K562 (cell line): ENCODE results near the gene ZDHHC16. TPM values are rescaled to one million over a fixed set of nuclear protein-coding genes. Genes with fewer than 3 reads are reported as not detected.

Experiments used
- ATAC-seq: fragments of 200-7000 bp; cut with Tn5 transposase; 3 replicates; pipeline ENCODE4 v1.9.1; 2020; ENCODE audit warnings: moderate library complexity
- BruUV-seq: library from RNA; stranded (reverse); fragments of 400-500 nt; replicated peaks from 2 replicates; lab custom pipeline; 2021; lab: Mats Ljungman, UMichigan
- CTCF ChIA-PET: fragments of 300-600 bp; formaldehyde crosslinking; extraction: SDS; loops from one replicate; lab custom pipeline; 2021; ENCODE audit warnings: low intra/inter-chr PET ratio; lab: Yijun Ruan, JAX
- POLR2A ChIA-PET: fragments of 300-600, 350-650 bp; sonication (Branson Sonifier 250); formaldehyde crosslinking; extraction: SDS; loops from one replicate; lab custom pipeline; 2021; ENCODE audit warnings: antibody characterized with exemption, inconsistent platforms; lab: Yijun Ruan, JAX
- DNase-seq, 4 experiments: peaks; one replicate each; pipeline versions ENCODE4 v3.0.0 to v3.0.0-alpha.2; 2011 to 2018; ENCODE audit warnings: low spot score in 3 of 4, mixed read lengths in 3 of 4; ENCODE audit errors: extremely low read depth in 1 of 4
- FAIRE-seq: peaks from 2 replicates; lab custom pipeline; 2011; peaks lifted over from hg19 to GRCh38; lab: Jason Lieb, UNC
- H2AFZ ChIP-seq: 2 replicates; pipeline ENCODE4 v1.6.0; 2011; ENCODE audit warnings: low read depth, low read length, control low read depth, inconsistent platforms
- H3K27ac ChIP-seq: fragments of 200-600 bp; 3 replicates; pipeline ENCODE4 v1.8.0; 2011; ENCODE audit warnings: low read depth, mild to moderate bottlenecking, control low read depth, inconsistent platforms, low read length, moderate library complexity, mixed read lengths; ENCODE audit errors: extremely low read depth
- H3K27me3 ChIP-seq, 2 experiments: fragments of 300-600 bp in 1 of 2; 2 replicates in 1 of 2; 3 replicates in 1 of 2; pipeline versions ENCODE4 v1.6.0 to v1.8.0; 2011; ENCODE audit warnings: inconsistent platforms in 2 of 2, low read length in 2 of 2, mild to moderate bottlenecking in 1 of 2, mixed read lengths in 1 of 2, moderate library complexity in 1 of 2; ENCODE audit not compliant: control insufficient read depth in 2 of 2, insufficient read depth in 2 of 2
- H3K36me3 ChIP-seq: fragments of 300-600 bp; 3 replicates; pipeline ENCODE4 v1.8.0; 2011; ENCODE audit warnings: mild to moderate bottlenecking, low read length, inconsistent platforms; ENCODE audit not compliant: control insufficient read depth, insufficient read depth
- H3K4me1 ChIP-seq, 2 experiments: fragments of 200-600 bp in 1 of 2; replicated peaks in 1 of 2; 2 replicates in 1 of 2; 3 replicates in 1 of 2; pipeline versions ENCODE4 v1.5.1 to v1.8.0; 2011; ENCODE audit warnings: inconsistent platforms in 2 of 2, low read length in 2 of 2, mild to moderate bottlenecking in 1 of 2, mixed read lengths in 1 of 2, moderate library complexity in 1 of 2; ENCODE audit not compliant: control insufficient read depth in 2 of 2, insufficient read depth in 2 of 2
- H3K4me2 ChIP-seq: 2 replicates; pipeline ENCODE4 v1.6.1; 2011; ENCODE audit warnings: low read length, control low read depth, inconsistent platforms, mixed read lengths; ENCODE audit not compliant: insufficient read depth
- H3K4me3 ChIP-seq: fragments of 200-600 bp; sonication (generic), shearing (Covaris generic); 2 replicates; pipeline ENCODE4 v1.5.1; 2016; ENCODE audit warnings: control low read depth, inconsistent platforms
- H3K79me2 ChIP-seq: fragments of 200-600 bp; 3 replicates; pipeline ENCODE4 v1.8.0; 2011; ENCODE audit warnings: low read length, inconsistent platforms; ENCODE audit not compliant: control insufficient read depth, insufficient read depth
- H3K9ac ChIP-seq, 2 experiments: 2 replicates each; pipeline versions ENCODE4 v1.6.0 to v1.6.1; 2011; ENCODE audit warnings: low read depth in 2 of 2, low read length in 2 of 2, control low read depth in 1 of 2, inconsistent platforms in 1 of 2, mild to moderate bottlenecking in 1 of 2, mixed read lengths in 1 of 2; ENCODE audit not compliant: insufficient read depth in 1 of 2
- H3K9me1 ChIP-seq: one replicate; pipeline ENCODE4 v1.6.0; 2011; ENCODE audit warnings: inconsistent platforms, mild to moderate bottlenecking, low read length, moderate library complexity; ENCODE audit not compliant: control insufficient read depth, insufficient read depth
- H3K9me3 ChIP-seq: replicated peaks from 2 replicates; pipeline ENCODE4 v1.5.1; 2011; ENCODE audit warnings: low read depth, low read length, inconsistent platforms; ENCODE audit not compliant: control insufficient read depth, insufficient read depth
- H4K20me1 ChIP-seq: replicated peaks from 2 replicates; pipeline ENCODE4 v1.6.1; 2011; ENCODE audit warnings: low read length, inconsistent platforms, mixed read lengths; ENCODE audit not compliant: control insufficient read depth, insufficient read depth
- CEBPG ChIP-seq, 3 experiments: fragments of 200-800 bp in 1 of 3; sonication (Bioruptor generic) in 1 of 3; sonication (generic) in 1 of 3; formaldehyde crosslinking in 1 of 3; IDR thresholded peaks in 2 of 3; conservative IDR thresholded peaks in 1 of 3; 2 replicates each; pipeline versions ENCODE4 v1.6.1 to v1.8.0; 2016 to 2022; ENCODE audit warnings: missing compliant biosample characterization in 2 of 3, missing genetic modification characterization in 2 of 3, mild to moderate bottlenecking in 1 of 3, missing genetic modification reagents in 1 of 3
- CEBPZ ChIP-seq: fragments of 150-350 bp; IDR thresholded peaks from 2 replicates; pipeline ENCODE4 v1.6.1; 2014; ENCODE audit warnings: low read depth, mild to moderate bottlenecking, low read length, borderline replicate concordance
- RBM22 ChIP-seq: fragments of 200-400 bp; formaldehyde crosslinking; IDR thresholded peaks from 2 replicates; pipeline ENCODE4 v1.6.1; 2018; ENCODE audit warnings: low read length, low read depth; ENCODE audit not compliant: poor library complexity, severe bottlenecking
- SMC3 ChIP-seq: conservative IDR thresholded peaks from 2 replicates; pipeline ENCODE4 v1.6.1; 2011; ENCODE audit warnings: low read depth, low read length, improper control_type of control experiment; ENCODE audit not compliant: insufficient read depth
- ZNF518B ChIP-seq: fragments of 250-450 bp; sonication (Bioruptor Pico); IDR thresholded peaks from 2 replicates; pipeline ENCODE4 v1.5.0; 2021; ENCODE audit warnings: mild to moderate bottlenecking, moderate library complexity
- ZNF609 ChIP-seq: sonication (generic); formaldehyde crosslinking; IDR thresholded peaks from 2 replicates; pipeline ENCODE4 v1.8.1; 2023; ENCODE audit warnings: missing genetic modification reagents, mild to moderate bottlenecking, borderline replicate concordance
- WGBS: fragments of 100-300 bp; shearing (Covaris generic); methylation state at CpG from one replicate; pipeline ENCODE4 v1.1.6; 2016; ENCODE audit warnings: low coverage, mixed read lengths; ENCODE audit not compliant: insufficient coverage; ENCODE audit errors: missing lambda C conversion rate; 5-methylcytosine and 5-hydroxymethylcytosine counted together
- in situ Hi-C: fragments of 300-500 bp; cut with MboI; formaldehyde crosslinking; loops from 4 replicates; pipeline ENCODE4 v1.15.0; 2018; ENCODE audit warnings: inconsistent platforms, mixed read lengths
- intact Hi-C: fragments of 100-400 bp; cut with micrococcal nuclease; formaldehyde crosslinking; loops from 2 replicates; pipeline ENCODE4 v1.14.2; 2022
- polyA plus RNA-seq, 8 experiments: library from polyadenylated mRNA; depleted of rRNA in 4 of 8; stranded (reverse) in 5 of 8; unstranded in 3 of 8; fragments of >200 nt; fragmentation: Nextera tagmentation in 2 of 8; fragmentation: Illumina TruSeq in 1 of 8; extraction: Ambion mirVana in 2 of 8; extraction: Trizol in 1 of 8; gene quantifications; 2 replicates each; pipeline versions ENCODE4 v1.2.1 to v1.2.3, GENCODE V29; 2011 to 2014; ENCODE audit warnings: inconsistent platforms in 1 of 8, missing spikeins in 1 of 8
- total RNA-seq, 7 experiments: library from RNA; depleted of rRNA in 6 of 7; stranded (reverse); fragments of >200 nt in 6 of 7; fragmentation: Illumina TruSeq in 2 of 7; extraction: Trizol in 2 of 7; gene quantifications; 2 replicates each; pipeline versions ENCODE4 v1.2.1 to v1.2.3, GENCODE V29; 2011 to 2021; ENCODE audit warnings: low replicate concordance in 1 of 7

ZDHHC16 gene
- total and polyA plus RNA-seq, 9 of the 15 experiments (the other 6 are each of a cell fraction or from before 2014, with no cell fraction given) = 12.5 to 33.8 (median 21.3) TPM

- FAIRE-seq = peak; percentile 75
- WGBS = 77% methylated on average over 4 of the region's 4 CpGs
- no peaks in the 10 kb centered on the region for H3K79me2 ChIP-seq
- H3K4me1 ChIP-seq = no peaks in the 10 kb centered on the region
- no TSS peak for BruUV-seq
- H3K9me1 ChIP-seq = no peaks in the 10 kb centered on the region
- intact Hi-C loops (loop anchor here (5.0 kb wide), 1 partner anchor 89 kb away; no protein-coding TSS in a partner anchor), in situ Hi-C loops (loop anchor here (5.0 kb wide), 1 partner anchor 149 kb away; no protein-coding TSS in a partner anchor)
- no peak overlapping the region for H3K4me3 ChIP-seq
- no peak overlapping the region for H2AFZ ChIP-seq
- H3K9ac ChIP-seq = no peak overlapping the region
- H3K27ac ChIP-seq = no peak overlapping the region
- ChIA-PET CTCF (interaction anchor here (0.6 to 1.1 kb wide), 4 partner anchors 10 to 268 kb away, joined by 3 to 4 read pairs (median 3); no protein-coding TSS in a partner anchor), POLR2A (interaction anchor here (1.4 kb wide), 1 partner anchor 10 kb away, joined by 4 read pairs; no protein-coding TSS in a partner anchor)
- peak; percentile 88 for ATAC-seq
- no peak overlapping the region for H3K4me2 ChIP-seq
- H3K9me3 ChIP-seq = no peaks in the 10 kb centered on the region
- H3K27me3 ChIP-seq = no peaks in the 10 kb centered on the region
- no peaks in the 10 kb centered on the region for H4K20me1 ChIP-seq
- DNase-seq = peak; percentile 23 to 42 (median 40)
- H3K36me3 ChIP-seq = peaks cover 85% of the 10 kb centered on the region
- TF ChIP-seq ZNF609 (no peak), RBM22 (no peak), CEBPZ (no peak), SMC3 (peak; percentile 54; the same call in 1 of the 2 replicates), CEBPG (CRISPR knock-in tag; IDR thresholded peaks at IDR 0.05) (peak; percentile 68; the same call in 1 of the 2 replicates), CEBPG (tag; conservative IDR thresholded peaks at IDR 0.05 in 1 of 2, IDR thresholded peaks at IDR 0.05 in 1 of 2) (peak; percentile 32 to 81; a peak in 3 of 4 replicates), ZNF518B (no peak)
These were observed 17.6 kb downstream of the ZDHHC16 start for GRCh38 chr10:97463363-97464132.
